ENCODE data around the gene ZSCAN16.

ZSCAN16 gene

GRCh38 chr6:28134015-28134414 is 9.6 kb downstream of the ZSCAN16 start:
- DNase-seq (ENCODE audit: low read depth): no peak

- no peak for DNase-seq (ENCODE audit: low read depth)
Observed at GRCh38 chr6:28134716-28135115, 10.3 kb downstream of the ZSCAN16 start.

DNA sequence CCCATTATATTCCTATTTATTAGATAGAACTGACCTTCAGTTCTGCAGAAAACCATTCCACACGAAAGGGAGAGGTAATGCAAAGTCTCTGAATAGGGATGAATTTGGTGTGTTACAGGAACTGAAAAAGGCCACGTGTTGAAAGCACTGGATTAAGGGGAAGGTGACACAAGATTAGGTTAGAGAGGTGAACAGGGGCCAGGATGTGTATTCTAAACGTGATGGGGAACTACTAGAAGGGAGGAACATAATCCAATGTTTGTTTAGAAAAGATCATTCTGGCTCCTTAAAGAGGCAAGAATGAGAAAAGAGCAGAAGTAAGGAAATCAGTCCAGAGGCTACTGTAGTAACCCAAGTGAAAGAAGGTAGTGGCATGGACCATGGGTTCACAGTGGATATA is 11.0 kb downstream of the ZSCAN16 start:
- no peak for DNase-seq (ENCODE audit: low read depth)

DNA sequence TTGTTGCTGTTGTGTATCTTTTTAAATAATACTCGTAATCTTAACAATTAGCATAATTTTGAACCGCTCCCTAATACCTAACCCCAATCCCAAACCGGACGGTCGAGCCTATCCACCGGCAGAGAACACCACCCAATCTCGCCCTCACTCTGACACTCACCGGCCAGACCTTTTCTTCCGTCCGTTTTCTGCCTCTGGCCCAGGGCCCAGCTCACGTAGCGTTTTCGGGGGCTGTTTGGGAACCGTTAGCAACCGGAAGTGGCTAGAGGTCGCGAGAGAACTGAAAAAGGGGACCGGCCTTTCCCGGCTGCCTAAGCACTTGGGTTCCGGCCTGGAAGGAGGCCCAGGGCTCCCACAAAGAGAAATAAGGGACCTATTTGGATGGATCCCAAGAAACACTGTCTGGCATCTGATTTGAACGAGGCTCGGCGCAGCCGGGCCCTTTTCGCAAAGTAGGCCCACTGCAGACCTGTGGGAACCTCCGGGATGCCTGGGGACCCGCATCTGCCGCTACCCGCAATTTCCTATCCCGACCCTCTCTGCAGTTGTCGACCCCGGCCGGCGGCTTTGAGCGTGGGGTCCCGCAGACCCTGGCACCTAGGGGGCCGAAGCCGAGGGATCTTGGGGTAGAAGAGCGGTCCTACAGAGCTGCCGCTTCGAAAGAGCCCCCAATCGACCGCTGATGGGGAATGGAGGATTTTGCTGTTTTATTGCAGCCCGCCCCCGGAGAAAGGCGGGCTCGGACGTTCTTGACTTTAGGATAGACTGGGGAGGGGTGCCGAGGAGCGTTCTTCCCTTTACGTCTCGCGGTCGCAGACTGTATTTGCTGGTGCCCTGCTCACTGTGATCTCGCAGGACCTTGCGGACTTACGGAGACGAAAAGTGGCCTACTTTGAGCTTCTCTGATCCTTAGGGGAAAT is 12.4 kb downstream of the ZSCAN16 start:
- peak; percentile 91 for DNase-seq (ENCODE audit: low read depth)

DNA sequence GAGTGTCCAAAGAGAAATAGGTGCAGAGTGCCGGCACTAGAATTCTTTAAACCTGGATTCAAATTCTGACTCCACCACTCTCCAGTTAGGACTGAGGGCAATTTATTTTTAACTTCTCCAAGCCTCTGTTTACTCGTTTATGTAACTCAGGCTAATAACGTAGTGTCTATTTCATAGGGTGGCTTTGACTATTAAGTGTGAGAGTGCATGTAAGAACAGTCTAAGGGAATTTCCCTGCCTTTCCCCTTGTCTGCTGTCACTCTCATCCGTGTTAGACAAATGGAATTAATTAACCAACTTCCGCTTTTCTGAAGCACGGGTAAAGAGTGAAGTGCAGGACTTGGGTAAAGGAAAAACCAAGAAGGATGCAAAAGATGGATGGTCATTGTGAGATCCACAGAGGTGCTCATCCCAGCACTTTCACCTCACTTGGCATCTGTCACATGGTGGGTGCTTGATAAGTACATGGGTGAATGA is 13.1 kb downstream of the ZSCAN16 start:
- no peak for DNase-seq (ENCODE audit: low read depth)

- DNase-seq (ENCODE audit: low read depth): no peak
Observed at GRCh38 chr6:28139860-28140543, 15.6 kb downstream of the ZSCAN16 start.

DNA sequence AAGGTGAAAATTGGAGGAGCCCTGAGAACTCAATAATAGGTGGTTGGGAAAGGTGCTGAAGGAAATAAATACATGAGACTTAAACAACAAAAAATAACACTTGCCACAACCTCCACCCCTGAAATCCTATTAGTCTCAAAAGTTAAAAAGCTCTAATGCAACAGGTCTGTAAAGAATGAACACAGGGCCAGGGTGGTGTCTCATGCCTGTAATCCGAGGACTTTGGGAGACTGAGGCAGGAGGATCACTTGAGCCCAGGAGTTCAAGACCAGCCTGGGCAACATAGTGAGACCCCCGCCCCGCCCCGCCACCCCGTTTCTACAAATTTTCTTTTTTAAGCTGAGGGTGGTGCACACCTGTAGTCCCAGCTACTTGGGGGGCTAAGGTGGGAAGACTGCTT is 16.2 kb downstream of the ZSCAN16 start:
- no peak for DNase-seq (ENCODE audit: low read depth)

DNA sequence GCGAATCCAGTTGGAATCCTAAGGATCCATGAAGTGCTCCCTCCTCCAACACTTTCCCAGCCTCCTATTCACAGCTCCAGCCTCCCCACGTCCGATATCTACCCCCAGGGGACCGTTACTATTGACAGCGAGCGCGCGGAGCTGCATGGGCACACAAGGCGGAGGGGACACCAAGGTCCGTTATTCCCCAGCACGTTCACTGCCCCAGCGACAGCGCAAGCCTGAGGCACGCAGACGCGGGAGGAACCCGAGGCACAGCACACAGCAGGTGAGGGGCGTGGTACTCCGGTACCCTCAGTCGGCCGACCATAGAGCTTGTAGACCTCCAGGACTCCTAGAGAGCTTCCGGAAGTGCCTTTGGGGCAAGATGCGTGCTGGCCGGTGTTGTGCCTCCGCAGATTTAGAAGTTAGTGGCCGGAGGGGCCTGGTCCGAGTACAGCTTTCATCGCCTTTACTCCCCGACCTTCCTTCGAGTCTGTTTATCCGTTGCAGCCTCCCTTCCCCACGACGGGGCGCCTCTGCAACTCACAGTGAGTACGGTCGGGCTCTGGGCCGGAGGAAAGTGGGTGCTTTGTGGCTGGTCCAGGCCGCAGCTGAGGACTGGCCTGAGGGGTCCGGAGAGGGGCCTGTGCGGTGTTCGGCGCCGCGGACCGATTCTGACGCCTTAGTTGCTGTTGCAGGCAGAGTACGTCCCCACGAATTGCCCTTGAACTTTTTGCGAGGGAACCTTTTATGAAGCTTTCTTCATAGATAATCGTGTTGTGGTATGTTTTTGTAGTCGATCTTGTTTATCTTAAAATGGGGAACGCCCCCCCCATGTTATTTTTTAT is 17.3 kb downstream of the ZSCAN16 start, which contains the start of gene ZKSCAN8:
ZKSCAN8 (plus strand) TSS at position 384 of the 830 bp plus-strand sequence. CDS start 6,525 bp downstream, outside the sequence.
- peak; percentile 64 for DNase-seq (ENCODE audit: low read depth)

GRCh38 chr6:28142446-28142845 is 18.0 kb downstream of the ZSCAN16 start:
- DNase-seq (ENCODE audit: low read depth): no peak

DNA sequence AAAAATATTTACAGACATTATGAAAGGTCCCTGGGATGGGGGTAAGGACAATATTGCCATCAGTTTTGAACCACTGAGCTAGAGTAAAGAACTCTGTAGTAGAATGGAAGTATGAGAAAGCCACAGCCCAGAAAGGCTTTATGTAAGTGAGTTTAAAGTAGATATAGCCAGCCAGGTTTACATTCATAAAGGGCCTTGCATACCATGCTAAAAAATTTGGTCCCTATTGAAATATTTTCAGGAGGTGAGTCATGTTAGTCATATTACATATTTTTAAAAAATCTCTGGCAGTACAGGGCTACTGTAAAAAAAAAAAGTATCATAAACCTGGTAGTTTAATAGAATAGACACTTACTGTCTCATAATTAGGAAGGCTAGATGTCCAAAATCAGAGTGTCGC is 20.8 kb downstream of the ZSCAN16 start:
- DNase-seq (ENCODE audit: low read depth): no peak

GRCh38 chr6:28152531-28152930 is 28.1 kb downstream of the ZSCAN16 start:
- DNase-seq (ENCODE audit: low read depth): no peak

DNA sequence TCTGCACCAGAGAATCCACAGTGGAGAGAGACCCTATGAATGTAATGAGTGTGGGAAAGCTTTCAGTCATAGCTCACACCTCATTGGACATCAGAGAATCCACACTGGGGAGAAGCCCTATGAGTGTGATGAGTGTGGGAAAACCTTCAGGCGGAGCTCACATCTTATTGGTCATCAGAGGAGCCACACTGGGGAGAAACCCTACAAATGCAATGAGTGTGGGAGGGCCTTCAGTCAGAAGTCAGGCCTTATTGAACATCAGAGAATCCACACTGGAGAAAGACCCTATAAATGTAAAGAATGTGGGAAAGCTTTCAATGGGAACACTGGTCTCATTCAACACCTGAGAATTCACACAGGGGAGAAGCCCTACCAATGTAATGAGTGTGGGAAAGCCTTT is 29.1 kb downstream of the ZSCAN16 start:
- DNase-seq (ENCODE audit: low read depth): no peak

DNA sequence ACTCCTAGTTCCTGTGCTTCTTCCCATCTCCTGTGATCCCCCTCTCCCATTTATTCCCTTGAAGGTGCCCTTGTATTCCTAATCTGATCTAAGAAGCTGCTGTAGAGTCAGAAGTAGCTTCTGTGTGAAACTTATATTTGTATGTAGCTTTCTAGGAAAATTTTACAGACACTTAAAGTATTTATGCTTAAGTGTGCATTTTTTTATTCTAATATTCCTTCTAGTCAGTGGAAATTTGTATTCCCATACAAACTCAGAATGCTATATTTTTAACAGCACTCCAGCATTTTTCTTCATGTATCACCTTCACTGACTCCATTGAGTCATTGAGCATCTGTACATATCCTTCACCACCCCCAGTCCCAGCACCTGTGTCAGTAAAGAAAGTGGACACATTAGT is 29.9 kb downstream of the ZSCAN16 start:
- DNase-seq (ENCODE audit: low read depth): no peak

DNA sequence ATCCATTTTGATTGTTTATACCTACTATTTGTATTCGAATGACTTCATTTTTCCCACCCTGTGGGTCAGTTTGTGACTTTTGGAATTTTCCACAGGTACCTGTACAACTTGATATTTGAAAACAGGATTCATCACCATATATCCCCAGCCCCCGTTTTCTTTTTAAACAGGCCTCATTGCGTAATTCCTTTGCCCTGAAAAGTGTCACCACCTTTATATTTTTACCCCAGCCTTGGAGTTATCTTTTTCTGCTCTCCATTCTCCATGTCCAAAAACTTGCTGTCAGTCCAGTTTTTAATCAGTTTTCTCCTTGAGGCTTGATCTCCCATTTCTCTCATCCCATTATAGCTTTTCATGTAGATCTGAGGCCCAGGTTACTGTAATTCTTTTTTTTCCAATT is 33.9 kb downstream of the ZSCAN16 start:
- DNase-seq (ENCODE audit: low read depth): no peak

GRCh38 chr6:28159029-28159607 is 34.7 kb downstream of the ZSCAN16 start:
- no peak for DNase-seq (ENCODE audit: low read depth)

DNA sequence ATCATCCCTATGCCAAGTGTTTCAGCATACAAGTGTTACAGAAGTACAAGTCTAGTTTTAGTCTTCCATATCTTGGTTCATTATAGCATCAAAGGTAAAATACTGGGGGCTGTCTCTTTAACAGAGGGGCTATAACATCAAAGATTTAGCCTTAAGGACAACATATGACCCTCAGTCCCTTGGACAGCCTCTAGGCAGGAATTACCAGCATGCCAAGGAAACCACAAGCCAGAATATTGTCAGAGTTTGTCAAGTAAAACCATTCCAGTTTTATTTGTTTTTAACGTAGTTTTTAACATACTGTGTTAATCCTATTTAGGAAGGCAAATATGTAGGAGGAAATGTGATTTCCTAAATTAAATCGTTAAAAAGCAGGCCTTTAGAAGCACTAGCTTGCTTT is 35.8 kb downstream of the ZSCAN16 start:
- no peak for DNase-seq (ENCODE audit: low read depth)

DNA sequence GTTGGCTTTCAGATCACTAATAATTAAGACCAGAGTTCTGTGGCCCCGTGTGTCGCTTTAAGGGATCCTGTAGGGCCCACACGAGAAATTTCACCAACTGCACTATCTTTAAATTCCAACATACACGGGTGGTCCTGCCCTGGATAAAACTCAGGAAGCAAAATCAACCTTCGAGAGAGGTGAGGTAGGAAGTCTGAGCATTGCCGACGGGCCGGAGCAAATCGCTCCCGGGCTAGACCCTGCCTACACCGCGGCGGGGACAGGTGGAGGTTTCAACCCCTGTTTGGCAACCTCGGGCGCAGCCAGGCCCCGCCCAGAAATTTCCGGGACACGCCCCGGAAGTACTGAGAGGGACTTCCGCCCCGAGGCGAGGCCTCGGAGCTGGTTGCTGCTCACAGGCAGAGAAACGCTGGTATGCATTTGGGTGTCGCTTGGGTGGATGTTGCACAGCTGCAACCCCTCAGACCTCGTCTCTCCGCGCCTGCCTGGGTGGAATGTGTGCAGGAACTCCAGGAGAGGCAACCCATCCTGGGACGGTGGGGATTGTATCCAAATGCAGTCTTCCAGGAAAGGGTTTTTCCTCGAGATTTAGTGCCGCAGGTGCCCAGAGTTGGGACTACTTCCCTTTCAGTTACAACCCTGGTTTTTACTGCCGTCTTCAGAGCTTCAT is 37.1 kb downstream of the ZSCAN16 start:
- no peak for DNase-seq (ENCODE audit: low read depth)

DNA sequence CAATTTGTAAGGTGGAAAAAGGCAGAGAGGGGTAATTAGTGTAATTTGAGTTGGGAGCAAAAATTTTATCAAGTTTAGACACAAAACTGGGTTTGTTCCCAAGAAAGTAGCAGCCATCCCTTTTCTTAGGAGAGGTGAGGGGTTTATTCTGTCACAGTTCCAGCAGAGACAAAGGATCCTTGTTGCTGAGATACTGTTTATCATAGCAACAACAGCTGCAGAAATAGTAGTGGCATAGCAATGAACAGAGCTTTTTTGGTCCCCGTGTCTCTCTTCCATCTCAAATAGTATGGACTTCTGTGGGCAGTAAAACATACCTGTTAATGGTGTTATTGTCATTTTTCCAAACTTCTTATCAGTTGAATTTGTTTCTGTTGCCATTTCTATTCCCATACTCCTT is 41.2 kb downstream of the ZSCAN16 start:
- DNase-seq (ENCODE audit: low read depth): no peak

DNA sequence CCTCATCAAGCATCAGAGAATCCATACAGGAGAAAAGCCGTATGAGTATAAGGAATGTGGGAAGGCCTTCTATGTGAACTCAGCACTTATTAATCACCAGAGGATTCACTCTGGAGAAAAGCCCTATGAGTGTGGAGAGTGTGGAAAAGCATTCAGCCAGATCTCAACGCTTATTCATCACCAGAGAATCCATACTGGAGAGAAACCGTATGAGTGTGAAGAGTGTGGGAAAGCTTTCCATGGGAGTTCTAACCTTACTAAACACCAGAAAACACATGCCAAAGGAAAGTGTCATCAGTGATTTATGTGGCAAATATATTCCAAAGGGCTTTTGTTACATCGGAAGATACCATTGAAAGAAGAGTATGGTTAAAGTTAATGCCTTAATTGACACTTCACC is 42.7 kb downstream of the ZSCAN16 start:
- peak; percentile 71 for DNase-seq (ENCODE audit: low read depth)

DNA sequence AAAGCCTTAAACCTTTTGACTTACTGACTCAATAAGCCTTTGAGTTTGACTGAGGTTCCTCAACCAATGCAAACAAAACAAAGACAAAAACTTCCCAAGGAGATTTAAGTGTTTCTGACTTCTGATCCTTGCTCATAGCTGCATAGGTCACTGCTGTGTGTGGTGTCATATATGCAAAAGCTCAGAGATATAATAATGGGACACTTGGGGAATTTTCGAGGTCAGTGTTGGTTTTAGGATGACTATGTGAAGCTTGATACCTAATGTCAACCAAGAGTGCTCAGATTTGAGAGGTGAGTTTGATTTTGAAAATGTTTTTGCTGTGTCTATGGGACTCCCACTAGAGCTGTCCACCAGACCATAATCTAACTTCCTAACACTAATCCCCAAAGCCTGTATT is 43.5 kb downstream of the ZSCAN16 start:
- no peak for DNase-seq (ENCODE audit: low read depth)

GRCh38 chr6:28171271-28171670 is 46.9 kb downstream of the ZSCAN16 start:
- DNase-seq (ENCODE audit: low read depth): no peak

Measured in GM04504 (cell line).